Tibial artery (tissue), 4 donors: ENCODE data around the gene ADGRG3.

Source experiments
- DNase-seq, 2 donors: peaks; one replicate each; pipeline ENCODE4 v3.0.0-alpha.2; 2019
- H3K27ac ChIP-seq, 2 donors: fragments of 200-600 bp; sonication (generic) in 1 of 2; 1 replicate in 1 of 2; 2 replicates in 1 of 2; pipeline ENCODE4 v1.5.1; 2018 to 2019; ENCODE audit warnings: mild to moderate bottlenecking in 1 of 2
- H3K27me3 ChIP-seq, 2 donors: fragments of 200-600 bp; sonication (generic) in 1 of 2; one replicate each; pipeline versions ENCODE4 v1.5.1 to v1.6.0; 2016 to 2019
- H3K36me3 ChIP-seq, 3 donors: fragments of 200-600 bp; sonication (generic) in 2 of 3; one replicate each; pipeline ENCODE4 v1.5.1; 2016 to 2019; ENCODE audit warnings: mild to moderate bottlenecking in 2 of 3
- H3K4me1 ChIP-seq, 4 donors: fragments of 200-600 bp; sonication (generic) in 2 of 4; 1 replicate in 3 of 4; 2 replicates in 1 of 4; pipeline ENCODE4 v1.5.1; 2016 to 2019
- H3K4me3 ChIP-seq, 2 donors: fragments of 200-600 bp; sonication (generic) in 1 of 2; 1 replicate in 1 of 2; 2 replicates in 1 of 2; pipeline ENCODE4 v1.5.1; 2018 to 2019; ENCODE audit warnings: mild to moderate bottlenecking in 2 of 2
- H3K9me3 ChIP-seq, 3 donors: fragments of 200-600 bp; sonication (generic) in 1 of 3; one replicate each; pipeline ENCODE4 v1.5.1; 2016 to 2019
- intact Hi-C: fragments of 100-400 bp; cut with DNase I; formaldehyde crosslinking; loops from one replicate; pipeline ENCODE4 v1.15.0; 2023; ENCODE audit warnings: low total_unique reads
- TF ChIP-seq, protein P1 (sequence below), 2 experiments: fragments of 200-600 bp in 1 of 2; fragments of 450-650 bp in 1 of 2; IDR thresholded peaks; one replicate each; pipeline ENCODE4 v1.5.1; 2017 to 2019; ENCODE audit warnings: antibody characterized with exemption in 2 of 2, mild to moderate bottlenecking in 1 of 2, moderate library complexity in 1 of 2

ADGRG3 gene

GRCh38 chr16:57701759-57702371 is 33.8 kb downstream of the ADGRG3 start:
- H3K9me3 ChIP-seq = no peaks in the 10 kb centered on the region
- H3K36me3 ChIP-seq = no peaks in the 10 kb centered on the region
- intact Hi-C loops = no loop called here
- H3K27ac ChIP-seq = no peak overlapping the region
- TF ChIP-seq, protein P1, sequence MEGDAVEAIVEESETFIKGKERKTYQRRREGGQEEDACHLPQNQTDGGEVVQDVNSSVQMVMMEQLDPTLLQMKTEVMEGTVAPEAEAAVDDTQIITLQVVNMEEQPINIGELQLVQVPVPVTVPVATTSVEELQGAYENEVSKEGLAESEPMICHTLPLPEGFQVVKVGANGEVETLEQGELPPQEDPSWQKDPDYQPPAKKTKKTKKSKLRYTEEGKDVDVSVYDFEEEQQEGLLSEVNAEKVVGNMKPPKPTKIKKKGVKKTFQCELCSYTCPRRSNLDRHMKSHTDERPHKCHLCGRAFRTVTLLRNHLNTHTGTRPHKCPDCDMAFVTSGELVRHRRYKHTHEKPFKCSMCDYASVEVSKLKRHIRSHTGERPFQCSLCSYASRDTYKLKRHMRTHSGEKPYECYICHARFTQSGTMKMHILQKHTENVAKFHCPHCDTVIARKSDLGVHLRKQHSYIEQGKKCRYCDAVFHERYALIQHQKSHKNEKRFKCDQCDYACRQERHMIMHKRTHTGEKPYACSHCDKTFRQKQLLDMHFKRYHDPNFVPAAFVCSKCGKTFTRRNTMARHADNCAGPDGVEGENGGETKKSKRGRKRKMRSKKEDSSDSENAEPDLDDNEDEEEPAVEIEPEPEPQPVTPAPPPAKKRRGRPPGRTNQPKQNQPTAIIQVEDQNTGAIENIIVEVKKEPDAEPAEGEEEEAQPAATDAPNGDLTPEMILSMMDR (IDR thresholded peaks at IDR 0.05) = no peak
- H3K4me3 ChIP-seq = no peak overlapping the region
- no peak for DNase-seq
- no peaks in the 10 kb centered on the region for H3K4me1 ChIP-seq
- H3K27me3 ChIP-seq = no peaks in the 10 kb centered on the region

GRCh38 chr16:57703416-57704010 is 35.4 kb downstream of the ADGRG3 start:
- Histone ChIP-seq H3K27ac (no peak overlapping the region), H3K4me3 (no peak overlapping the region), H3K36me3 (no peaks in the 10 kb centered on the region), H3K9me3 (no peaks in the 10 kb centered on the region), H3K4me1 (no peaks in the 10 kb centered on the region), H3K27me3 (no peaks in the 10 kb centered on the region)
- intact Hi-C loops = no loop called here
- TF ChIP-seq, protein P1 (IDR thresholded peaks at IDR 0.05) = no peak
- no peak for DNase-seq

DNA sequence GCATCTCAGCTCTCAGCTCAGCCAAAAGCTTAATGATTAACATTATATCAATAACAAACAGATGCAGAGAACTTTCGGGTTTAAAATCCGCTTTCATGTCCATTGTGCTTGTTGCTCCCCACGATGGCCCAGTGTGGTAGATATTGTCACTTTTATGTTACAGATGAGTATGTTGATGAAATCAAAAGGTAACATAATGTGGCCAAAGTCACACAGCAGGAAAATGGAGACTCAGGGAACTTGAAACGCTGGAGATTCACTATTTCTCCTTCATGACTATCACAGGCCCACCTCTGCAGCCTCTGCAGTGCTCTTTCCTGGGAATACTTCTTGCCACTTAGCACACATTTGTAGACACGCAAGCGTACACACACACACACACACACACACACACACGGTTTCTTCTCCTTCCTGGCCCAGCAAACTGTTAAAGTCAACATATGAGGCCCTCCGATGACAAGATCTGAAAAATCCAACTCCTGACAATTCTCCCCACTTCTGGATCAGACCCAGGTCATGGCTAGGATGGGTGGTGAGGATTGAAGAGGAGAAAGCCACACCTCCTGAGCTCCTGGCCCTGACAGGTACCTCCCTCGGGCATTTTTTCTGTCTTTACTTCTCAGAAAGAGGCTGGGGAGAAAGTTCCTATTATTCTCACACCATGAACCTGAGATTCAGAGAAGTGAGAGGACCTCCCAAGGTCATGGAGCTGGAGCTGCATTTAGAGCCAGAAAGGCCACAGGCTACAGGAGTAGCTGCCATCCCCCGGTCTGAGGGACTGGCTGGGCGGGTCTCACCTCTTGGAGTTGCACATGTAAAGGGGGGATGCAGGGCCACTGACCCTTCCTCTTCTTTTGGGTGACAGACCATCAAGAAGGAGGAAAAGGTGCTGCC is 36.2 kb downstream of the ADGRG3 start:
- no peak for DNase-seq
- Histone ChIP-seq H3K9me3 (no peaks in the 10 kb centered on the region), H3K27me3 (no peaks in the 10 kb centered on the region), H3K4me1 (no peaks in the 10 kb centered on the region), H3K36me3 (no peaks in the 10 kb centered on the region), H3K4me3 (no peak overlapping the region), H3K27ac (no peak overlapping the region)
- intact Hi-C loops = no loop called here
- TF ChIP-seq, protein P1 (IDR thresholded peaks at IDR 0.05) = no peak

DNA sequence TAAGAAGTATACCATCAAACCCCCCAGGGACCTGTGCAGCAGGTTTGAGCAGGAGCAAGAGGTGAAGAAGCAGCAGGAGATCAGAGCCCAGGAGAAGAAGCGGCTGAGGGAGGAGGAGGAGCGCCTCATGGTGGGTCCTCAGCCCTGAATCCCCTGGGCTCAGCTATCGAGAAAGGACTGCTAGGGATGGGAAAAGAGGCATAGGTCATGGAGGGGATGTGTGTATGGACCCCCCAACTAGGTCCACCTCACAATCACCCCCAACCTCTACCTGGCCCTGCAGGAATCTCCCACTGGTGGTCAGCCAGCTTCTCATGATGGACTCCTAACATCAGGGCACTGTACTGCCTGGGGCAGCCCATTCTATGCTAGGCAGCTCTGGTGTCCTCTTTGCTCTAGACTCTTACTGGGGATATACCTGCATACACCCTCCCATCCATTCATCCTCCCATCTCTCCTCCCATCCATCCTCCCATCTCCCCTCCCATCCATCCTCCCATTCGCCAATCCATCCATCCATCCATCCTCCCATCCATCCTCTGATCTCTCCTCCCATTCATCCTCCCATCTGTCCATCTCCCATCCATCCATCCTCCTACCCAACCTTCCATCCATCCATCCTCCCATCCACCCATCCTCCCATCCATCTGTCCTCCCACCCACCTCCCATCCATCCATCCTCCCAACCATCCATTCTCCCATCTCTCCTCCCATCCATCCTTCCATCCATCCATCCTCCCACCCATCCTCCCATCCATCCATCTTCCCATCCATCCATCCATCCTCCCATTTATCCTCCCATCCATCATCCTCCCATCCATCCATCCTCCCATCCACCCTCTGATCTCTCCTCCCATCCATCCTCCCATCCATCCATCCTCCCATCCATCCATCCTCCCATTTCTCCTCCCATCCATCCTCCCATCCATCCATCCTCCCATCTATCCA is 37.1 kb downstream of the ADGRG3 start:
- H3K27ac ChIP-seq = no peak overlapping the region
- H3K27me3 ChIP-seq = no peaks in the 10 kb centered on the region
- no peak overlapping the region for H3K4me3 ChIP-seq

More for the DNA sequence above, 37.1 kb downstream of the ADGRG3 start:
- no peaks in the 10 kb centered on the region for H3K36me3 ChIP-seq
- no peaks in the 10 kb centered on the region for H3K4me1 ChIP-seq
- intact Hi-C loops = no loop called here
- TF ChIP-seq, protein P1 (IDR thresholded peaks at IDR 0.05) = no peak
- H3K9me3 ChIP-seq = no peaks in the 10 kb centered on the region
- DNase-seq = no peak
